Measurements from ENCODE around the gene KRT20. TPM values are rescaled to one million over a fixed set of nuclear protein-coding genes. Genes with fewer than 3 reads are reported as not detected.

Gene KRT20
- total and polyA plus RNA-seq, 2 of the 8 experiments (the other 6 are each of a cell fraction or from before 2014, with no cell fraction given) = not detected

GRCh38 chr17:40839194-40839593 lies 45.8 kb downstream of the KRT20 start:
- Histone ChIP-seq H3K79me2 (ENCODE audit: control insufficient read depth in 1 of 2, insufficient read depth in 2 of 2, low read length in 2 of 2) (no peaks in the 10 kb centered on the region), H3K14ac (ENCODE audit: insufficient read length) (no peak overlapping the region), H4K91ac (replicated peaks; ENCODE audit: insufficient read length, low read length) (no peak overlapping the region), H4K20me1 (replicated peaks in 1 of 2; ENCODE audit: control insufficient read depth in 1 of 2, insufficient read depth in 2 of 2, low read length in 2 of 2) (no peaks in the 10 kb centered on the region), H3K4me2 (ENCODE audit: insufficient read depth in 1 of 2, low read depth in 2 of 2, low read length in 2 of 2) (no peak overlapping the region), H3K79me1 (ENCODE audit: low read depth, low read length) (no peaks in the 10 kb centered on the region), H2AFZ (ENCODE audit: low read length) (no peak overlapping the region), H3K18ac (ENCODE audit: extremely low read depth, low read length) (no peak overlapping the region), H3K27me3 (replicated peaks in 1 of 4; ENCODE audit: control insufficient read depth in 3 of 4, extremely low read depth in 1 of 4, insufficient read depth in 3 of 4, low read length in 3 of 4) (peaks cover 1 to 8% (median 5%) of the 10 kb centered on the region in 4 experiments; a peak in 6 of 7 replicates), H3K9ac (replicated peaks in 1 of 4; ENCODE audit: extremely low read depth in 1 of 4, low read depth in 3 of 4, low read length in 3 of 4) (no peak overlapping the region), H3K9me3 (ENCODE audit: insufficient read depth in 2 of 2, low read depth in 1 of 2, low read length in 1 of 2) (no peaks in the 10 kb centered on the region), H2BK5ac (ENCODE audit: low read depth, low read length) (no peak overlapping the region), H2BK120ac (replicated peaks; ENCODE audit: low read depth, low read length) (no peak overlapping the region), H3K4me1 (replicated peaks in 1 of 4; ENCODE audit: control insufficient read depth in 3 of 4, insufficient read depth in 4 of 4, low read length in 3 of 4) (no peaks in the 10 kb centered on the region; a peak in 1 of 7 replicates), H3K27ac (ENCODE audit: low read depth, low read length) (no peak overlapping the region), H4K8ac (ENCODE audit: extremely low read depth, insufficient read depth, low read length) (no peak overlapping the region), H2BK15ac (ENCODE audit: low read length) (no peak overlapping the region), H4K5ac (ENCODE audit: insufficient read length, low read depth, low read length) (no peak overlapping the region), H3K23ac (ENCODE audit: insufficient read length) (no peak overlapping the region), H2AK5ac (ENCODE audit: low read depth, low read length) (no peak overlapping the region), H3K4ac (replicated peaks; ENCODE audit: insufficient read length, low read depth, low read length) (no peak overlapping the region), H3K36me3 (ENCODE audit: control insufficient read depth in 2 of 4, insufficient read depth in 4 of 4, low read length in 3 of 4) (no peaks in the 10 kb centered on the region), H3K23me2 (ENCODE audit: low read depth, low read length) (no peaks in the 10 kb centered on the region), H3K56ac (replicated peaks; ENCODE audit: insufficient read length, low read depth, low read length) (no peak overlapping the region), H3K4me3 (ENCODE audit: extremely low read depth in 1 of 4, insufficient read depth in 2 of 4, low read depth in 3 of 4, low read length in 4 of 4) (no peak overlapping the region), H2BK12ac (ENCODE audit: low read depth, low read length) (no peak overlapping the region), H2BK20ac (ENCODE audit: low read length) (no peak overlapping the region)
- DNase-seq (ENCODE audit: low read depth in 1 of 2, low spot score in 2 of 2) (no peak), FAIRE-seq (no peak)
- ChIA-PET CTCF (ENCODE audit: partially characterized antibody) (interaction anchor here (1.1 to 1.3 kb wide), 2 partner anchors 23 to 826 kb away, joined by 3 read pairs; no protein-coding TSS in a partner anchor), POLR2A (ENCODE audit: partially characterized antibody) (no interaction called here)
- 78% methylated on average over 3 of the region's 3 CpGs; no CpG with 5 or more reads in 1 of the 2 experiments for WGBS, 2 experiments (ENCODE audit: extremely low coverage in 1 of 2, insufficient coverage in 1 of 2, insufficient read length in 1 of 2, insufficient replicate concordance in 2 of 2, low coverage in 1 of 2, low lambda C conversion rate in 2 of 2, missing lambda C conversion rate in 1 of 2)
- TF ChIP-seq PHF8 (conservative IDR thresholded peaks at IDR 0.05; ENCODE audit: low read depth, low read length) (no peak), GTF2F1 (IDR thresholded peaks at IDR 0.05; ENCODE audit: borderline replicate concordance, low read depth, low read length) (no peak), KDM4A (IDR thresholded peaks at IDR 0.05; ENCODE audit: low read depth, low read length, severe bottlenecking) (no peak), EGR1 (IDR thresholded peaks at IDR 0.05; ENCODE audit: borderline replicate concordance, low read depth, low read length) (no peak), SIRT6 (IDR thresholded peaks at IDR 0.05; ENCODE audit: low read length) (no peak), EP300 (IDR thresholded peaks at IDR 0.05; ENCODE audit: borderline replicate concordance in 1 of 2, low read depth in 2 of 2, low read length in 2 of 2) (no peak), TEAD4 (IDR thresholded peaks at IDR 0.05; ENCODE audit: low read depth, low read length) (no peak), TAF7 (optimal IDR thresholded peaks at IDR 0.05; ENCODE audit: borderline replicate concordance, low read depth, low read length) (no peak), JUN (IDR thresholded peaks at IDR 0.05; ENCODE audit: low read depth, low read length) (no peak), SAP30 (IDR thresholded peaks at IDR 0.05; ENCODE audit: insufficient read depth, insufficient replicate concordance, low read length) (no peak), CHD2 (IDR thresholded peaks at IDR 0.05; ENCODE audit: low read length) (no peak), CTBP2 (IDR thresholded peaks at IDR 0.05; ENCODE audit: borderline replicate concordance, insufficient read depth, insufficient read length, low read length) (no peak)
- TF ChIP-seq, protein P1, sequence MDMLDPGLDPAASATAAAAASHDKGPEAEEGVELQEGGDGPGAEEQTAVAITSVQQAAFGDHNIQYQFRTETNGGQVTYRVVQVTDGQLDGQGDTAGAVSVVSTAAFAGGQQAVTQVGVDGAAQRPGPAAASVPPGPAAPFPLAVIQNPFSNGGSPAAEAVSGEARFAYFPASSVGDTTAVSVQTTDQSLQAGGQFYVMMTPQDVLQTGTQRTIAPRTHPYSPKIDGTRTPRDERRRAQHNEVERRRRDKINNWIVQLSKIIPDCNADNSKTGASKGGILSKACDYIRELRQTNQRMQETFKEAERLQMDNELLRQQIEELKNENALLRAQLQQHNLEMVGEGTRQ (IDR thresholded peaks at IDR 0.05; ENCODE audit: low read length) = no peak
